GM19455 (cell line): ENCODE measurements around the gene EIF4A3.

ENCODE experiments used
- ATAC-seq: cut with Tn5 transposase; IDR thresholded peaks from one replicate; pipeline ENCODE4 v1.9.1; 2021; ENCODE audit not compliant: unreplicated experiment

EIF4A3 gene

GRCh38 chr17:80114758-80115157 is 32.2 kb downstream of the EIF4A3 start:
- no peak for ATAC-seq

GRCh38 chr17:80113033-80113484 is 33.9 kb downstream of the EIF4A3 start:
- no peak for ATAC-seq

DNA sequence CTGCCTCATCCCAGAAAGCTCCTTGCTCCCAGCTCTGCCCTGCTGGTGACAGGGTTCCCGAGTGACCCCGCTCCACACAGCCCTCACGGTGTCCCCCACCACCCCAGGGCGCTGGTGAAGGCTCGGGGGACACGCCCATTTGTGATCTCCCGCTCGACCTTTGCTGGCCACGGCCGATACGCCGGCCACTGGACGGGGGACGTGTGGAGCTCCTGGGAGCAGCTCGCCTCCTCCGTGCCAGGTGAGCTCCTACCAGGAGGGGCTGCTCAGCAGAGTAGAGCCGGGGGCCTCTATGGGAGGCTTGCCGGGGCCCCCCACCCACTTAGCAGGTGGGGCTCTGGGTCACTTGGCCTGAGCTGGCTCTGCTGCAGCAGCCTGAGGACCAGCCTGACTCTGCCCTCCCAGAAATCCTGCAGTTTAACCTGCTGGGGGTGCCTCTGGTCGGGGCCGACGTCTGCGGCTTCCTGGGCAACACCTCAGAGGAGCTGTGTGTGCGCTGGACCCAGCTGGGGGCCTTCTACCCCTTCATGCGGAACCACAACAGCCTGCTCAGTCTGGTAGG is 34.4 kb downstream of the EIF4A3 start:
- ATAC-seq = no peak

DNA sequence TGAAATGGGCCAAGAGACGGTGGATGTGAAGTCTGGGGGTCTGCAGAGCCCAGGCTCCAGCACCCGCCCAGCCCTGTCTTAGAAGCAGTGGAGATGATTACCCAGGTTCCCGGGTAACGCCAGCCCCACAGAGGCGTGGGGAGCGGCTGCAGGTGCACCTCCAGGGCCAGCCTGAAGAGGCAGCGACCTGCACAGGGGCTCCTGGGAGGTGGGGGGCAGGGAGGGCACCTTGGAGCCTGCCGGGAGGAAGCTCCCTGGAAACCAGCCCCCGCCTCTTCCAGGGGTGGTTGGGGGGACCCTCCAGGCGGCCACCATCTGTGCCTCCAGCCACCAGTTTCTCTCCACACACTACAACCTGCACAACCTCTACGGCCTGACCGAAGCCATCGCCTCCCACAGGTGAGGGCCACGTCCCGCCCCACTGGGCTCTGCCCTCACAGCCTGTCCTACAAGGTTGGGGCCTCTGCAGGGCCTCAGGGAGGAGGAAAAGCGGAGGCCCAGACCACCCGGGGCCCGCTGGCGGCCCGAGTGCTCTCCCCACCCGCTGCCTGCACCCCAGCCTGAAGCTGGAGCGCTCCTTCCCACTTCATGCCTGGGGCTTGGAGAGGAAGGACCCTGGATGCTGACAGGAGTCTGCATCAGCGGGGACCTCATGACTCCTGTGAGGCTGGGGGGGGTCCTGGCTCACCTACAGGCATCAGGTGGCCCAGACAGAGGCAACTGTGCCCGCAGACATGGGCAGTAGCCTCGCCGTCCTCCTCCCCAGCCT is 35.0 kb downstream of the EIF4A3 start:
- no peak for ATAC-seq

DNA sequence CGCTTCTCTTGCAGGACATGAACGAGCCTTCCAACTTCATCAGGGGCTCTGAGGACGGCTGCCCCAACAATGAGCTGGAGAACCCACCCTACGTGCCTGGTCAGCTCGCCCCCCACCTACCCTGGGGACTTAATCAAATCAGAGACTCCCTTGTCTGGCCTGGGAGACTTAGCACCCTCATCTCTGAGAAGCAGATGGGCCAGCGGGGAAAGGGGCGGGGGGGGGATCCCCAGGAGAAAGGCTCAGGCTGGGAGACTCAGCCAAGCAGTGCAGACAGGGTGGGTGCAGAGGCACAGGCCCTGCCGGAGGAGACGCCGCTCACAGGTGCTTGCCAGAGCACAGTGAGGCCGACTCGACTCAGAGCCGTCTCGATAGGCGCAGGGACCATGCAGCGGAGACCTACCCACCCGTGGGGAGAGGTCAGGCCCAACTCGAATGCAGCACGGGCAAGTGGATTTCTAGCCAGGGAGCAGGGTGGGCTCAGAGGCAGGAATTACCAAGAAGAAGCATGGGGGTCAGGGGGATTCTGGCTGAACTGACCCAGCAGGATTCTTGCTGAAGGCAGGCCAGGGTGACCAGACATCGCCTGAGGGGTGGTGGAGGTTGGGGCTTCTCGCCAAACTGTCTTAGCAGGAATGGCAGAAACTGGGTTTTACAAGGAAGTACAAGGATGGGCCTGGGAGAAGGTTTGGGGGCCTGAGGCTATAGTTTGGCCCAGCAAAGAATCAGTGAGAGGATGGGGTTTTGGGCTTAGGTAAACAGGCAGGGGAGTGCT is 35.8 kb downstream of the EIF4A3 start:
- no peak for ATAC-seq

GRCh38 chr17:80110447-80110812 is 36.5 kb downstream of the EIF4A3 start:
- ATAC-seq = no peak

GRCh38 chr17:80109713-80110446 is 37.0 kb downstream of the EIF4A3 start:
- ATAC-seq = no peak

DNA sequence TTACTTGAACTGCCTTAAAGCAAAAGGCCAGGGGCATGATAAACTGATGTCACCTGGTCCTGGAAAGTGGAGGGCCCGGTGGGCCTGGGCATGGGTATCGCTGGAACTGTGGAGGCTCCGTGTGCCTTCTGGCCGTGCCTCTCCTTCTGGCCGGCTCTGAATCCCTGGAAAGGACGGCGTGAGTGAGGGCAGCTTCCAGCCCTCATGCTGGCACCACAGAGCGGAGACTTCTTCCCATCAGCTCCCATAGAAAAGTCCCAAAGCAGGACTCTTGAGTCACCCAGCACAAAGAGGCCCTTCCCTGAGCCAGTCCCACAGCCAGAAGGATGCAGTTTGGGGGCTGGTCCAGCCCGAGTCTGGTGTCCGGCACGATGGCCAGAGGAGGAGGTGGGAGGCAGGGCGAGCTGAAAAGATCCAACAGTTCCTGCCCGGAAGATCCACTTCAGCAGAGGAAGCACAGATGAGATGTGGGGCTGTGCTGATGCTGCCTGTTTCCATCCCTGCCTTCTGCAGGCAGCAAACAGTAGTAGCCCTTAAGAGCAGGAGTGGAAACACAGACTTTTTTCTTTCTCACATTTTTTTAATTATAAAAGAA is 37.8 kb downstream of the EIF4A3 start:
- no peak for ATAC-seq

- ATAC-seq = no peak
These were observed 38.6 kb downstream of the EIF4A3 start for GRCh38 chr17:80108036-80108971.

DNA sequence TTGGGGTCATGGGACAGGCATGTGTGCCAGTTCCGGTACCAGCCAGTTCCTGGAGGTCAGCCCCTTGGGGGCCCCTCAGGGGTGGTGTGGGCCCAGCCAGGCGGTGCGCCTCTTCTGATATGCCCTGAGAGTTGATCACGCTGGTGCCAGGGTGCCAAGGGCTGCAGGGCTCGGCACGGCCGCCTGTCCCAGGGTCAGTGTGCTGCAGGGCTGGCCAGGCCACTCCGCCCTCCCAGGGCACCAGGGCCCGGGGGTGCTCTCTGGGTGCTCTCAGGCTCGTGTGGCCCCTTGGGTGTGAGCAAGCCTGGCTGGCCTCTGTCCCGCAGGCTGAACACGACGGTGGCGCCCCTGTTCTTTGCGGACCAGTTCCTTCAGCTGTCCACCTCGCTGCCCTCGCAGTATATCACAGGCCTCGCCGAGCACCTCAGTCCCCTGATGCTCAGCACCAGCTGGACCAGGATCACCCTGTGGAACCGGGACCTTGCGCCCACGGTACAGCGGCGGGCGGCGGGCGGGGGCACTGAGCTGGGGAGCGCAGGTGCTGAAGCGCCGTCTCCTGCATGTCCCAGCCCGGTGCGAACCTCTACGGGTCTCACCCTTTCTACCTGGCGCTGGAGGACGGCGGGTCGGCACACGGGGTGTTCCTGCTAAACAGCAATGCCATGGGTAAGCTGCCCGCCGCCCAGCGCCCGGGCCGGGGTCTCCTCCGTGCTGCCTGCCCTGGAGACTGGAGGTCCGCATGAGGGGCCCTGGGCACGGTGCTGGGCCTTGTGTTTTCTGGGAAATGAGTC is 39.5 kb downstream of the EIF4A3 start:
- no peak for ATAC-seq

DNA sequence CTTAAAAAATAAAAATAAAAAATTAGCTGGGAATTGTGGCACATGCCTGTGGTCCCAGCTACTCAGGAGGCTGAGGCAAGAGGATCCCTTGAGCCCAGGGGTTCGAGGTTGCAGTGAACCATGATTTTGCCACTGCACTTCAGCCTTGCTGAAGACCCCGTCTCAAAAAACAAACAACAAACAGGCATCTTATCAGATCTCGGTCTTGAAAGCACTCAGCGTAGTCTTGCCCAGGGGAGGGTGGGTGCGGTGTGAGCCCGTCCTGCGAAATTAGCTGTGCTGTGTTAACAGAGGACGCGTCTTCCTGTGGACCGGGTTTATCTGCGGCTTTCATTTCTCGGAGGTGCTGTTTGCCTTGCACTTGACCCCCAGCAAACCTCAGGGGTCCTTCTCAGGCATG is 40.2 kb downstream of the EIF4A3 start:
- ATAC-seq = no peak

- no peak for ATAC-seq
These were observed 40.8 kb downstream of the EIF4A3 start for GRCh38 chr17:80106176-80106575.

DNA sequence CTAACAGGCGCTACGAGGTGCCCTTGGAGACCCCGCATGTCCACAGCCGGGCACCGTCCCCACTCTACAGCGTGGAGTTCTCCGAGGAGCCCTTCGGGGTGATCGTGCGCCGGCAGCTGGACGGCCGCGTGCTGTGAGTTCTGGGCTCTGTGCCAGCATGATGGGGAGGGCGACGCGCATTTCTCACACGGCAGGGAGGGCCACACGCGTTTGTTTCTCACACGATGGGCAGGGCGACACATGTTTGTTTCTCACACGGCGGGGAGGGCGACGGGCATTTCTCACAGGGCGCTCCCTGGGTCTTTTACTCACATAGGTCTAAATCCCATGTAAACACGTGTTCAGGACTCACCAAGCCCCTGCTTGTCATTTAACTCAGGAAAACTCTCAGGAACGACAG is 41.2 kb downstream of the EIF4A3 start:
- ATAC-seq = no peak

- ATAC-seq = no peak
These were observed 42.0 kb downstream of the EIF4A3 start for GRCh38 chr17:80104956-80105375.

GRCh38 chr17:80104321-80104955 is 42.5 kb downstream of the EIF4A3 start:
- ATAC-seq = no peak

- ATAC-seq = no peak
These were observed 43.4 kb downstream of the EIF4A3 start for GRCh38 chr17:80103449-80104085.

DNA sequence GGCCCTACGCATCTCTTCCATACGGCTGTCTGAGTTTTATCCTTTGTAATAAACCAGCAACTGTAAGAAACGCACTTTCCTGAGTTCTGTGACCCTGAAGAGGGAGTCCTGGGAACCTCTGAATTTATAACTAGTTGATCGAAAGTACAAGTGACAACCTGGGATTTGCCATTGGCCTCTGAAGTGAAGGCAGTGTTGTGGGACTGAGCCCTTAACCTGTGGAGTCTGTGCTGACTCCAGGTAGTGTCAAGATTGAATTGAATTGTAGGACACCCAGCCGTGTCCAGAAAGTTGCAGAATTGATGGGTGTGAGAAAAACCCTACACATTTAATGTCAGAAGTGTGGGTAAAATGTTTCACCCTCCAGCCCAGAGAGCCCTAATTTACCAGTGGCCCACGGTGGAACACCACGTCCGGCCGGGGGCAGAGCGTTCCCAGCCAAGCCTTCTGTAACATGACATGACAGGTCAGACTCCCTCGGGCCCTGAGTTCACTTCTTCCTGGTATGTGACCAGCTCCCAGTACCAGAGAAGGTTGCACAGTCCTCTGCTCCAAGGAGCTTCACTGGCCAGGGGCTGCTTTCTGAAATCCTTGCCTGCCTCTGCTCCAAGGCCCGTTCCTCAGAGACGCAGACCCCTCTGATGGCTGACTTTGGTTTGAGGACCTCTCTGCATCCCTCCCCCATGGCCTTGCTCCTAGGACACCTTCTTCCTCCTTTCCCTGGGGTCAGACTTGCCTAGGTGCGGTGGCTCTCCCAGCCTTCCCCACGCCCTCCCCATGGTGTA is 44.1 kb downstream of the EIF4A3 start:
- ATAC-seq = no peak
